Smooth muscle cell (in vitro differentiated cells): ENCODE measurements around the gene FOLR3. TPM values are rescaled to one million over a fixed set of nuclear protein-coding genes. Genes with fewer than 3 reads are reported as not detected.
"Not testable (repeated sequence)": the region's sequence is repeated elsewhere in the genome, so short reads cannot be mapped to it uniquely, and the experiment has no call there.

Source experiments
- DNase-seq: peaks from one replicate; lab custom pipeline; 2025; ENCODE audit not compliant: unreplicated experiment; lab: John Stamatoyannopoulos, UW
- H2AFZ ChIP-seq: fragments of 200-600 bp; sonication (generic); 2 replicates; pipeline ENCODE4 v1.6.0; 2016; ENCODE audit warnings: antibody characterized with exemption, low read depth, mild to moderate bottlenecking
- H3F3A ChIP-seq: fragments of 200-600 bp; sonication (generic); 2 replicates; pipeline ENCODE4 v1.6.0; 2017; ENCODE audit warnings: antibody characterized with exemption, low read depth
- H3K27ac ChIP-seq: fragments of 200-600 bp; sonication (generic); 2 replicates; pipeline ENCODE4 v1.5.1; 2016; ENCODE audit warnings: low read depth, mild to moderate bottlenecking
- H3K27me3 ChIP-seq: fragments of 200-600 bp; sonication (generic); 2 replicates; pipeline ENCODE4 v1.6.1; 2016; ENCODE audit warnings: low read depth, mild to moderate bottlenecking
- H3K36me3 ChIP-seq: fragments of 200-600 bp; sonication (generic); 2 replicates; pipeline ENCODE4 v1.5.1; 2016; ENCODE audit warnings: low read depth
- H3K4me1 ChIP-seq: fragments of 200-600 bp; sonication (generic); 2 replicates; pipeline ENCODE4 v1.5.1; 2016; ENCODE audit warnings: low read depth
- H3K4me2 ChIP-seq: fragments of 200-600 bp; sonication (generic); 2 replicates; pipeline ENCODE4 v1.6.0; 2016; ENCODE audit warnings: mild to moderate bottlenecking
- H3K4me3 ChIP-seq: fragments of 200-600 bp; sonication (generic); 2 replicates; pipeline ENCODE4 v1.5.1; 2016; ENCODE audit warnings: mild to moderate bottlenecking
- H3K79me2 ChIP-seq: fragments of 200-600 bp; sonication (generic); 2 replicates; pipeline ENCODE4 v1.6.0; 2016; ENCODE audit warnings: low read depth, mild to moderate bottlenecking
- H3K9ac ChIP-seq: fragments of 200-600 bp; sonication (generic); 2 replicates; pipeline ENCODE4 v1.6.0; 2016; ENCODE audit warnings: low read depth
- H3K9me3 ChIP-seq: fragments of 200-600 bp; sonication (generic); replicated peaks from 2 replicates; pipeline ENCODE4 v1.5.1; 2016; ENCODE audit warnings: low read depth
- H4K20me1 ChIP-seq: fragments of 200-600 bp; sonication (generic); 2 replicates; pipeline ENCODE4 v1.6.0; 2016; ENCODE audit warnings: low read depth
- WGBS: methylation state at CpG from one replicate; pipeline ENCODE4 v1.1.7; 2016; ENCODE audit warnings: low lambda C conversion rate; 5-methylcytosine and 5-hydroxymethylcytosine counted together
- polyA plus RNA-seq: library from polyadenylated mRNA; unstranded; fragments of >200 nt; fragmentation: Nextera tagmentation; extraction: Ambion mirVana; gene quantifications from 2 replicates; pipeline ENCODE4 v1.2.1, GENCODE V29; 2016
- total RNA-seq: library from RNA; depleted of rRNA; stranded (reverse); fragments of >200 nt; gene quantifications from 2 replicates; pipeline ENCODE4 v1.2.3, GENCODE V29; 2014
- TF ChIP-seq, protein P1 (sequence below): fragments of 200-600 bp; sonication (generic); IDR thresholded peaks from 2 replicates; pipeline ENCODE4 v1.5.1; 2017; ENCODE audit warnings: borderline replicate concordance, mild to moderate bottlenecking, antibody characterized with exemption; ENCODE audit not compliant: insufficient read depth, poor library complexity, severe bottlenecking

The FOLR3 gene
- total and polyA plus RNA-seq, 2 experiments from 2014 or later, result not detected

DNA sequence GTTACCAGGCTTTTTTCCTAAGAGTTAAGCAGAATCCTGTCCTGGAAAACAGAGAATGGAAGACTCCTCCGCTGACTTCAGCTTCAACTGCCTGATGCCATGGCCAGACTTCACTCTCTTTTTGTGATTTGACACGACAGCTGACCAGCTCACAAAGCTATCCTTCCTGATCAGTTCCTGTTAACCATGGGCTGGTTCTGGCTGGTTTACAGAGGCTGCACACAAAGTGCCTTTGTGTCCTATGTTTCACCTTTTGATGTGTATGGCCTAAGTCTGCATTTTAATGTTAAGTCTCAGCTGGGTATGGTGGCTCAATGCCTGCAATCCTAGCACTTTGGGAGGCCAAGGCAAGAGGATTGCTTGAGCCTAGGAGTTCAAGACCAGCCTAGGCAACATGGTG lies 11.1 kb downstream of the FOLR3 start:
- no peak overlapping the region for H3K4me3 ChIP-seq
- no peaks in the 10 kb centered on the region for H3K27me3 ChIP-seq
- H3K9me3 ChIP-seq, result no peaks in the 10 kb centered on the region
- H2AFZ ChIP-seq, result no peak overlapping the region
- WGBS, result 42% methylated on average over 2 of the region's 2 CpGs
- no peak overlapping the region for H3K4me2 ChIP-seq
- no peaks in the 10 kb centered on the region for H3F3A ChIP-seq
- H3K9ac ChIP-seq, result no peak overlapping the region
- no peaks in the 10 kb centered on the region for H3K4me1 ChIP-seq
- TF ChIP-seq, protein P1, sequence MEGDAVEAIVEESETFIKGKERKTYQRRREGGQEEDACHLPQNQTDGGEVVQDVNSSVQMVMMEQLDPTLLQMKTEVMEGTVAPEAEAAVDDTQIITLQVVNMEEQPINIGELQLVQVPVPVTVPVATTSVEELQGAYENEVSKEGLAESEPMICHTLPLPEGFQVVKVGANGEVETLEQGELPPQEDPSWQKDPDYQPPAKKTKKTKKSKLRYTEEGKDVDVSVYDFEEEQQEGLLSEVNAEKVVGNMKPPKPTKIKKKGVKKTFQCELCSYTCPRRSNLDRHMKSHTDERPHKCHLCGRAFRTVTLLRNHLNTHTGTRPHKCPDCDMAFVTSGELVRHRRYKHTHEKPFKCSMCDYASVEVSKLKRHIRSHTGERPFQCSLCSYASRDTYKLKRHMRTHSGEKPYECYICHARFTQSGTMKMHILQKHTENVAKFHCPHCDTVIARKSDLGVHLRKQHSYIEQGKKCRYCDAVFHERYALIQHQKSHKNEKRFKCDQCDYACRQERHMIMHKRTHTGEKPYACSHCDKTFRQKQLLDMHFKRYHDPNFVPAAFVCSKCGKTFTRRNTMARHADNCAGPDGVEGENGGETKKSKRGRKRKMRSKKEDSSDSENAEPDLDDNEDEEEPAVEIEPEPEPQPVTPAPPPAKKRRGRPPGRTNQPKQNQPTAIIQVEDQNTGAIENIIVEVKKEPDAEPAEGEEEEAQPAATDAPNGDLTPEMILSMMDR, result no peak
- no peak overlapping the region for H3K27ac ChIP-seq
- no peaks in the 10 kb centered on the region for H3K36me3 ChIP-seq
- DNase-seq, result no peak
- no peaks in the 10 kb centered on the region for H3K79me2 ChIP-seq
- no peaks in the 10 kb centered on the region for H4K20me1 ChIP-seq

DNA sequence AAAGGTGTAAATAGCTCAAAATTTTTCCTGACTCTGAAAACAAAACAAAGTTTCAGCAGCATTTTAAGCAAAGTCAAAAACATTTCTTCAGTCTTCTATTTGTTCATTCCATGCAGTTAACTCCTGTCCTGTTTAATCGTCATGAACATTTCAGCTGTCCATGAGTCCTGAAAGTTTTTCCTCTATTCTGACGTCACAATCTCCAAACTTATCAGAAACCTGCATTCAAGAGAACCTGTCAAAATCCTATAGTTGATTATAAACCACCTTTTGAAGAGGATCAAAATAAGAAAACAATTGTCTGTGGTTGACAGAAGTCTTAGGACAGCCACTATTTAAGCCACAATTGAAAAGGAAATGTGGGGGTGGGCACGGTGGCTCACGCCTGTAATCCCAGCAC lies 15.4 kb downstream of the FOLR3 start:
- no peak overlapping the region for H3K4me2 ChIP-seq
- no peak overlapping the region for H3K27ac ChIP-seq
- no peaks in the 10 kb centered on the region for H4K20me1 ChIP-seq
- no peaks in the 10 kb centered on the region for H3K79me2 ChIP-seq
- 89% methylated on average over 4 of the region's 4 CpGs for WGBS
- H3K27me3 ChIP-seq, result no peaks in the 10 kb centered on the region
- no peaks in the 10 kb centered on the region for H3K36me3 ChIP-seq
- TF ChIP-seq, protein P1, result no peak
- H3K9me3 ChIP-seq, result no peaks in the 10 kb centered on the region
- no peak overlapping the region for H2AFZ ChIP-seq
- no peaks in the 10 kb centered on the region for H3K4me1 ChIP-seq
- no peak overlapping the region for H3K4me3 ChIP-seq
- no peak overlapping the region for H3K9ac ChIP-seq
- no peak for DNase-seq
- no peaks in the 10 kb centered on the region for H3F3A ChIP-seq

DNA sequence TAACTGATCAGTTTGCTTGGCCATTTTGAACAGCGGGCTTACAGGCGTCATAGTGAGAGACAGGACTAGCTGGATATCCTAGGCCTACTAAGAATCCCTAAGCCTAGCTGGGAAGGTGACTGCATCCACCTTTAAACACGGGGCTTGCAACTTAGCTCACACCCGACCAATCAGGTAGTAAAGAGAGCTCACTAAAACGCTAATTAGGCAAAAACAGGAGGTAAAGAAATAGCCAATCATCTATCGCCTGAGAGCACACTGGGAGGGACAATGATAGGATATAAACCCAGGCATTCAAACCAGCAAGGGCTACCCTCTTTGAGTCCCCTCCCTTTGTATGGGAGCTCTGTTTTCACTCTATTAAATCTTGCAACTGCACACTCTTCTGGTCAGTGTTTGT lies 18.3 kb downstream of the FOLR3 start:
- H3K9me3 ChIP-seq, H3K36me3 ChIP-seq, H3K4me1 ChIP-seq, H3K27ac ChIP-seq, H3F3A ChIP-seq, DNase-seq, H3K4me2 ChIP-seq, H3K9ac ChIP-seq, H3K79me2 ChIP-seq, H3K4me3 ChIP-seq, H4K20me1 ChIP-seq, H3K27me3 ChIP-seq, H2AFZ ChIP-seq: not testable (repeated sequence)
- WGBS, result 93% methylated on average over 5 of the region's 6 CpGs

DNA sequence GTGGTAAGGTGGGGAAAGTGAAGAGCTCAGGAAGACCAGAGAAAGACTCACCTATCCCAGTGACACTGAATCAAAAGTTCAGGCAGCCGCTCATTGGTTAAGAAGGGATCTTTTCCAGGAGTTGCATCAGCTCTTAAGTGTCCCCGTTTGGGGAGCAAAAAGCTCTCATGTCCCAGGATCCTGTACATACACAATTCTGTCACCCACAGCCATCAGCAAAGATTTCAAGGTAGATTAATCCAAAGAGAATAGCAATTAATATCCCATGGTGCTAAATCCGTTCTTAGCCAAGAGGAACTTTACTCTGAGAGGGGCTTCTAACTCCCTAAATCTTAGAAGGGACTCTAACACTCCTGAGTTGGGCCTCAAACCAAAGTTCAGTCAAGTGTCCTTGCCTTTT lies 19.3 kb downstream of the FOLR3 start:
- Histone ChIP-seq H3K27ac (no peak overlapping the region), H3K9ac (no peak overlapping the region), H3K36me3 (no peaks in the 10 kb centered on the region), H3K27me3 (no peaks in the 10 kb centered on the region), H3K4me2 (no peak overlapping the region), H3F3A (no peaks in the 10 kb centered on the region), H3K79me2 (no peaks in the 10 kb centered on the region), H2AFZ (no peak overlapping the region), H3K9me3 (no peaks in the 10 kb centered on the region), H3K4me1 (no peaks in the 10 kb centered on the region), H3K4me3 (no peak overlapping the region), H4K20me1 (no peaks in the 10 kb centered on the region)
- WGBS, result 93% methylated on average over 3 of the region's 3 CpGs
- TF ChIP-seq, protein P1, result no peak
- DNase-seq, result no peak
